ENCODE data around the gene ZNF334.

Gene ZNF334

GRCh38 chr20:46545077-46545826 is 31.9 kb upstream of the ZNF334 start:
- peak; percentile 32 for DNase-seq

- DNase-seq, result no peak
Observed at GRCh38 chr20:46544576-46544975, 31.2 kb upstream of the ZNF334 start.

GRCh38 chr20:46543959-46544358 is 30.6 kb upstream of the ZNF334 start:
- no peak for DNase-seq

- no peak for DNase-seq
Observed at GRCh38 chr20:46543033-46543432, 29.7 kb upstream of the ZNF334 start.

- no peak for DNase-seq
Observed at GRCh38 chr20:46541229-46541935, 28.0 kb upstream of the ZNF334 start.

GRCh38 chr20:46539113-46539512 is 25.8 kb upstream of the ZNF334 start:
- no peak for DNase-seq

GRCh38 chr20:46530640-46531039 is 17.3 kb upstream of the ZNF334 start:
- DNase-seq, result no peak

GRCh38 chr20:46523696-46524328 is 10.5 kb upstream of the ZNF334 start:
- no peak for DNase-seq

- no peak for DNase-seq
Observed at GRCh38 chr20:46523108-46523507, 9.7 kb upstream of the ZNF334 start.

- DNase-seq, result peak; percentile 53
Observed at GRCh38 chr20:46520976-46521579, 7.7 kb upstream of the ZNF334 start.

GRCh38 chr20:46520540-46520939 is 7.2 kb upstream of the ZNF334 start:
- DNase-seq, result no peak

- no peak for DNase-seq
Observed at GRCh38 chr20:46519471-46520068, 6.2 kb upstream of the ZNF334 start.

- no peak for DNase-seq
Observed at GRCh38 chr20:46509523-46509922, 3.8 kb downstream of the ZNF334 start.

- DNase-seq, result no peak
Observed at GRCh38 chr20:46507760-46508407, 5.5 kb downstream of the ZNF334 start.

GRCh38 chr20:46505506-46505905 is 7.9 kb downstream of the ZNF334 start:
- no peak for DNase-seq

GRCh38 chr20:46501961-46502360 is 11.4 kb downstream of the ZNF334 start:
- no peak for DNase-seq

- no peak for DNase-seq
Observed at GRCh38 chr20:46501337-46501942, 11.9 kb downstream of the ZNF334 start.

- no peak for DNase-seq
Observed at GRCh38 chr20:46494077-46494476, 19.3 kb downstream of the ZNF334 start.

GRCh38 chr20:46491354-46491753 is 22.0 kb downstream of the ZNF334 start:
- no peak for DNase-seq

GRCh38 chr20:46488451-46488850 is 24.9 kb downstream of the ZNF334 start:
- DNase-seq, result no peak

- no peak for DNase-seq
Observed at GRCh38 chr20:46487628-46488027, 25.7 kb downstream of the ZNF334 start.

- DNase-seq, result no peak
Observed at GRCh38 chr20:46485431-46485830, 27.9 kb downstream of the ZNF334 start.
